ENCODE measurements around the gene SLC4A11. TPM values are rescaled to one million over a fixed set of nuclear protein-coding genes. Genes with fewer than 3 reads are reported as not detected.

Gene SLC4A11
- total RNA-seq, 2 experiments from 2014 or later, result 1.8 to 2.8 TPM

DNA sequence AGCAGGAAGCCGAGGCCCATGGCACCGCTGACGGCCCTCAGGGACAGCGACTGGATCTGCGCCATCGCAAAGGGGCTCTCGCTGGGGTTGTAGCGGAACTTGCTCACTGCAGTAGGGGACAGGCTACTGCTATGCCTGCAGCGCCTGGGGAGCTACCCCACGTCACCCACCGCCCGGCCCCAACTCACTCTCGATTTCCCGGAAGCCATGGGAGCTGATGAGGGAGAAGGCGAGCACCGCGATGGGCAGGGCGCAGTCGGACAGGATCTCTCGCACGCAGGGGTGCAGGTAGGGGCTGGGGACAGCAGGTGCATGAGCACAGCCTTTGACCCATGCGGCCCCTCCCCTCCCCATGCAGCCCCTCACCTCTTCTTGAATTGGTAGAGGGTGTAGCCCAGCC lies 9.8 kb downstream of the SLC4A11 start:
- TF ChIP-seq, protein P1, sequence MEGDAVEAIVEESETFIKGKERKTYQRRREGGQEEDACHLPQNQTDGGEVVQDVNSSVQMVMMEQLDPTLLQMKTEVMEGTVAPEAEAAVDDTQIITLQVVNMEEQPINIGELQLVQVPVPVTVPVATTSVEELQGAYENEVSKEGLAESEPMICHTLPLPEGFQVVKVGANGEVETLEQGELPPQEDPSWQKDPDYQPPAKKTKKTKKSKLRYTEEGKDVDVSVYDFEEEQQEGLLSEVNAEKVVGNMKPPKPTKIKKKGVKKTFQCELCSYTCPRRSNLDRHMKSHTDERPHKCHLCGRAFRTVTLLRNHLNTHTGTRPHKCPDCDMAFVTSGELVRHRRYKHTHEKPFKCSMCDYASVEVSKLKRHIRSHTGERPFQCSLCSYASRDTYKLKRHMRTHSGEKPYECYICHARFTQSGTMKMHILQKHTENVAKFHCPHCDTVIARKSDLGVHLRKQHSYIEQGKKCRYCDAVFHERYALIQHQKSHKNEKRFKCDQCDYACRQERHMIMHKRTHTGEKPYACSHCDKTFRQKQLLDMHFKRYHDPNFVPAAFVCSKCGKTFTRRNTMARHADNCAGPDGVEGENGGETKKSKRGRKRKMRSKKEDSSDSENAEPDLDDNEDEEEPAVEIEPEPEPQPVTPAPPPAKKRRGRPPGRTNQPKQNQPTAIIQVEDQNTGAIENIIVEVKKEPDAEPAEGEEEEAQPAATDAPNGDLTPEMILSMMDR (IDR thresholded peaks at IDR 0.05), result no peak
- intact Hi-C loops (cut with micrococcal nuclease), result no loop called here

DNA sequence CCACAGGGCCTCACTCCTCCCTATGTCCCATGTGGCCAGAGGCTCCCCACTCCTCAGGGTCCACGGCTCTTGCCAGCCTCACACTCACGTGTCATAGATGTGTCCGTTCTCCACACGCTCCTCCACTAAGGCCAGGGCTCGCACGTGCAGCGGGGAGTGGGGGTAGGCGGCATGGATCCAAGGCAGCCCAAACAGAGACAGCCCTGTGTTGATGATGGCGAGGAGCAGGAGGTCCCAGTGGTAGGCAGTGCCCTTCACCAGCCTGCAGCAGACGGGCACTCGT lies 10.3 kb downstream of the SLC4A11 start:
- H3K4me3 Mint-ChIP-seq, result no peak overlapping the region
- no peak overlapping the region for H3K27ac Mint-ChIP-seq
- ChIA-PET CTCF (interaction anchor here (0.8 to 1.7 kb wide), 2 partner anchors 10 to 11 kb away, joined by 3 to 5 read pairs; no protein-coding TSS in a partner anchor), POLR2A (no interaction called here)
- ATAC-seq, result no peak
- intact Hi-C loops (cut with micrococcal nuclease), result no loop called here
- H3K36me3 Mint-ChIP-seq (ENCODE audit: low read depth), result peaks cover 4% of the 10 kb centered on the region
- no peaks in the 10 kb centered on the region for H3K9me3 Mint-ChIP-seq
- H3K4me1 Mint-ChIP-seq (ENCODE audit: low read depth), result peaks cover 1% of the 10 kb centered on the region
- H3K27me3 Mint-ChIP-seq, result no peaks in the 10 kb centered on the region
- no peak for DNase-seq
- TF ChIP-seq, protein P1 (IDR thresholded peaks at IDR 0.05), result no peak

More for the DNA sequence above, 9.8 kb downstream of the SLC4A11 start:
- Mint-ChIP-seq H3K27ac (no peak overlapping the region), H3K9me3 (no peaks in the 10 kb centered on the region), H3K4me3 (no peak overlapping the region), H3K36me3 (ENCODE audit: low read depth) (no peaks in the 10 kb centered on the region), H3K27me3 (no peaks in the 10 kb centered on the region), H3K4me1 (ENCODE audit: low read depth) (no peaks in the 10 kb centered on the region)
- POLR2A ChIA-PET, result no interaction called here
- DNase-seq (no peak), ATAC-seq (no peak)
- CTCF ChIA-PET, result no interaction called here

DNA sequence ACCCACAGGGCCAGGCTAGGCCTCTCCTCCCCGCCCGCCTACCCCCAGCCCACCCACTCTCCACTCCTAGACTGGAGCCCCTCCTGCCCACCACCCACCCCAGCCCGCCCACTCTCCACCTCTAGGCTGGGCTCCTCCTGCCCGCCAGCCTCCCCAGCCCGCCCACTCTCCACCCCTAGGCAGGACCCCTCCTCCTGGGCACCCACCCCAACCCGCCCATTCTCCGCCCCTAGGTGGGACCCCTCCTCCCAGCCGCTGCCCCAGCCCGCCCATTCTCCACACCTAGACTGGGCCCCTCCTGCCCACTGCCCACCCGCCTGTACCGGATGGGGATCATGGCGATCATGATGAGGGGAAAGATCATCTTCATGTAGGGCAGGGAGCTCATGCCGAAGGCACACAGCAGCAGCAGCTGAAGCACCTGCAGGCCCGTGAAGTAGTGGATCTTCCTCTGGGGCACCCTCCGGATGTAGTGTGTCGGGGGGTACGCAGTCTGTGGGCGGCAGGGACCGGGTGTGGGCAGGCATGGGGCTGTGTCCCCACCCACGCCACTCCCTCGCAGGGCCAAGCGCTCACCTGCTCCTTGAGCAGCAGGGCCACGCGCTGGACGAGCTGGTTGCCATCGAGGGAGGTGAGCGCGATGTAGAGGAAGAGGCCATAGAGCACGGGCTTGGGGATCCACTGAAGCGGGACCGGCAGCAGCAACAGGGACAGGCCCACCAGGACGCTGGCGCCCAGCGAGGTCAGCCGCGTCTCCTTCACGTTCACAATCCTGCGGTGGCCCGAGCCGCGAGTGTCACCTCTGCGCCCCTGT lies 10.8 kb downstream of the SLC4A11 start:
- ChIA-PET CTCF (interaction anchor here (0.8 to 1.7 kb wide), 2 partner anchors 9 to 11 kb away, joined by 3 to 5 read pairs; no protein-coding TSS in a partner anchor), POLR2A (interaction anchor here (0.6 kb wide), 1 partner anchor 19 kb away, joined by 3 read pairs; the partner anchor contains the start of gene ITPA)
- Mint-ChIP-seq H3K9me3 (no peaks in the 10 kb centered on the region), H3K36me3 (ENCODE audit: low read depth) (peaks cover 8% of the 10 kb centered on the region), H3K27me3 (no peaks in the 10 kb centered on the region), H3K4me1 (ENCODE audit: low read depth) (peaks cover 7% of the 10 kb centered on the region), H3K4me3 (no peak overlapping the region), H3K27ac (no peak overlapping the region)
- ATAC-seq, result no peak
- intact Hi-C loops (cut with micrococcal nuclease), result no loop called here
- DNase-seq, result no peak
- TF ChIP-seq, protein P1 (IDR thresholded peaks at IDR 0.05), result no peak

DNA sequence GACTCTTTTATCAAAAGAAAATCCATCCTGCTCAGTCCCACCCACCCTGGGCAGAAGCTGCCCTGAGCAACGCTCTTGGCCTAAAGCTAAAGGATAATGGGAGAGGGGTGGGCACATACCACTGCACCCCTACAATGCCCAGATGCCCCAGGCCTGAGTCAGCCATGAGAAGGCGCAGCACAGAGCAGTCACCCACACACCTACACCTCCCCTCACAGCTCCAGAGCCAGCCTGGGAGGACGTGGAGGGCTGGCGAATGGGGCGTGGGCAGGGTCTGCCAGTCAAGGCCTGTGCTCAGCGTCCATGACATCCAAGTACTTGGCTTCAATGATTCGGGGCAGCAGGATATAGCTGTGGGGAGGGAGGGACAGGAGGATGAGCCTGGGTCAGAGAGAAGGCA lies 11.5 kb downstream of the SLC4A11 start:
- H3K36me3 Mint-ChIP-seq (ENCODE audit: low read depth), result peaks cover 12% of the 10 kb centered on the region
- intact Hi-C loops (cut with micrococcal nuclease), result no loop called here
- H3K4me1 Mint-ChIP-seq (ENCODE audit: low read depth), result peaks cover 13% of the 10 kb centered on the region
- TF ChIP-seq, protein P1 (IDR thresholded peaks at IDR 0.05), result no peak
- no peak overlapping the region for H3K27ac Mint-ChIP-seq
- DNase-seq (no peak), ATAC-seq (no peak)
- H3K4me3 Mint-ChIP-seq, result no peak overlapping the region
- no peaks in the 10 kb centered on the region for H3K27me3 Mint-ChIP-seq
- ChIA-PET POLR2A (interaction anchor here (0.6 kb wide), 1 partner anchor 18 kb away, joined by 3 read pairs; the partner anchor contains the start of gene ITPA), CTCF (interaction anchor here (1.7 kb wide), 1 partner anchor 10 kb away, joined by 5 read pairs; no protein-coding TSS in a partner anchor)
- no peaks in the 10 kb centered on the region for H3K9me3 Mint-ChIP-seq

DNA sequence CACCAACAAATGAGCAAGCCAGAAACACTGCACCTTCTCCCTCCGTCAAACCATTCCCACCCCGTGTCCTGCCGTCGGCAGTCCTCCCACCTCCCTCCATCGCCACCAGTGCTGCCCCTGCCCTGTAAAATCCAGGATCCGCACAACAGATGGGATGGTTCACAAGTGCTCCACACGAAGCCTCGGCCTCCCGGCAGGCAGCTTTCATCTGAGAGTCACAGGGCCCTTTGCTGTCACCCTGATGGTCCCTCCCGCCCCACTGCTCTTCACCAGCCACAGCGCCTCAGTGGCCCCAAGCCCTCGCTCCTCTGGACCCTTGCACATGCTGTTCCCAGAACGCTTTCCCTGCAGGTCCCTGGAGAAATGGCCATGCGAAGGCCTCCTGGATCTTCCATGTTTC lies 12.1 kb downstream of the SLC4A11 start:
- DNase-seq, result no peak
- H3K4me3 Mint-ChIP-seq, result no peak overlapping the region
- peaks cover 15% of the 10 kb centered on the region for H3K4me1 Mint-ChIP-seq (ENCODE audit: low read depth)
- TF ChIP-seq, protein P1 (IDR thresholded peaks at IDR 0.05), result no peak
- ChIA-PET CTCF (interaction anchor here (1.7 kb wide), 1 partner anchor 10 kb away, joined by 5 read pairs; no protein-coding TSS in a partner anchor), POLR2A (no interaction called here)
- intact Hi-C loops (cut with micrococcal nuclease), result no loop called here
- ATAC-seq, result no peak
- H3K36me3 Mint-ChIP-seq (ENCODE audit: low read depth), result peaks cover 13% of the 10 kb centered on the region
- H3K9me3 Mint-ChIP-seq, result no peaks in the 10 kb centered on the region
- H3K27me3 Mint-ChIP-seq, result no peaks in the 10 kb centered on the region
- no peak overlapping the region for H3K27ac Mint-ChIP-seq
